GM23248 (cell line): ENCODE data around the gene GTPBP10. TPM values are rescaled to one million over a fixed set of nuclear protein-coding genes. Genes with fewer than 3 reads are reported as not detected.
"Not testable (repeated sequence)": the region's sequence is repeated elsewhere in the genome, so short reads cannot be mapped to it uniquely, and the experiment has no call there.

Experiments used
- DNase-seq: peaks from one replicate; pipeline ENCODE4 v3.0.0-alpha.2; 2015
- H2AFZ ChIP-seq: fragments of 200-600 bp; sonication (generic); 2 replicates; pipeline ENCODE4 v1.6.1; 2016; ENCODE audit warnings: antibody characterized with exemption
- H3F3A ChIP-seq: fragments of 200-600 bp; sonication (generic); 2 replicates; pipeline ENCODE4 v1.6.1; 2016; ENCODE audit warnings: mild to moderate bottlenecking, antibody characterized with exemption, mixed run types; ENCODE audit not compliant: insufficient read depth
- H3K27ac ChIP-seq: fragments of 200-600 bp; sonication (generic); 2 replicates; pipeline ENCODE4 v1.5.1; 2016; ENCODE audit warnings: mild to moderate bottlenecking
- H3K27me3 ChIP-seq: fragments of 200-600 bp; sonication (generic); replicated peaks from 2 replicates; pipeline ENCODE4 v1.6.1; 2016; ENCODE audit warnings: mild to moderate bottlenecking; ENCODE audit not compliant: insufficient read depth
- H3K36me3 ChIP-seq: fragments of 200-600 bp; sonication (generic); 2 replicates; pipeline ENCODE4 v1.6.1; 2016; ENCODE audit warnings: low read depth, mild to moderate bottlenecking
- H3K4me1 ChIP-seq: fragments of 200-600 bp; sonication (generic); 2 replicates; pipeline ENCODE4 v1.6.1; 2016; ENCODE audit warnings: mild to moderate bottlenecking; ENCODE audit not compliant: insufficient read depth
- H3K4me2 ChIP-seq: fragments of 200-600 bp; sonication (generic); one replicate; pipeline ENCODE4 v1.6.1; 2016; ENCODE audit warnings: mild to moderate bottlenecking; ENCODE audit not compliant: unreplicated experiment
- H3K4me3 ChIP-seq: fragments of 200-600 bp; sonication (generic); 2 replicates; pipeline ENCODE4 v1.5.1; 2016; ENCODE audit warnings: mild to moderate bottlenecking
- H3K79me2 ChIP-seq: fragments of 200-600 bp; sonication (generic); 2 replicates; pipeline ENCODE4 v1.6.1; 2016; ENCODE audit warnings: mild to moderate bottlenecking; ENCODE audit not compliant: insufficient read depth
- H3K9ac ChIP-seq: fragments of 200-600 bp; sonication (generic); 2 replicates; pipeline ENCODE4 v1.6.1; 2016; ENCODE audit warnings: mild to moderate bottlenecking
- H3K9me2 ChIP-seq: fragments of 200-600 bp; sonication (generic); 2 replicates; pipeline ENCODE4 v1.6.1; 2016; ENCODE audit warnings: mixed run types, mild to moderate bottlenecking, moderate library complexity; ENCODE audit not compliant: insufficient read depth
- H3K9me3 ChIP-seq: fragments of 200-600 bp; sonication (generic); one replicate; pipeline ENCODE4 v1.6.1; 2017; ENCODE audit warnings: low read depth
- H4K20me1 ChIP-seq: fragments of 200-600 bp; sonication (generic); 2 replicates; pipeline ENCODE4 v1.6.0; 2016; ENCODE audit not compliant: insufficient read depth
- EZH2 ChIP-seq: fragments of 200-600 bp; sonication (generic); IDR thresholded peaks from 2 replicates; pipeline ENCODE4 v1.6.1; 2018; ENCODE audit warnings: antibody characterized with exemption, mild to moderate bottlenecking; ENCODE audit not compliant: insufficient read depth, poor library complexity, severe bottlenecking
- EZH2phosphoT487 ChIP-seq: fragments of 200-600 bp; sonication (generic); IDR thresholded peaks from 2 replicates; pipeline ENCODE4 v1.6.1; 2018; ENCODE audit warnings: antibody characterized with exemption, moderate library complexity, mild to moderate bottlenecking, low read depth; ENCODE audit not compliant: insufficient read depth
- WGBS, 2 experiments: methylation state at CpG; one replicate each; pipeline ENCODE4 v1.1.6; 2015 to 2017; ENCODE audit warnings: low lambda C conversion rate in 2 of 2, low coverage in 1 of 2; ENCODE audit errors: missing lambda C conversion rate in 2 of 2; 5-methylcytosine and 5-hydroxymethylcytosine counted together
- in situ Hi-C: fragments of 300-500 bp; cut with MboI; formaldehyde crosslinking; loops from 2 replicates; pipeline ENCODE4 v1.15.0; 2020
- polyA plus RNA-seq: library from polyadenylated mRNA; unstranded; fragments of >200 nt; fragmentation: Nextera tagmentation; extraction: Ambion mirVana; gene quantifications from 2 replicates; pipeline ENCODE4 v1.2.1, GENCODE V29; 2016
- total RNA-seq: library from RNA; depleted of rRNA; stranded (reverse); fragments of >200 nt; shearing (Covaris generic); gene quantifications from 2 replicates; pipeline ENCODE4 v1.2.3, GENCODE V29; 2014

The GTPBP10 gene
- total and polyA plus RNA-seq, 2 experiments from 2014 or later, result 15.0 to 24.6 TPM

DNA sequence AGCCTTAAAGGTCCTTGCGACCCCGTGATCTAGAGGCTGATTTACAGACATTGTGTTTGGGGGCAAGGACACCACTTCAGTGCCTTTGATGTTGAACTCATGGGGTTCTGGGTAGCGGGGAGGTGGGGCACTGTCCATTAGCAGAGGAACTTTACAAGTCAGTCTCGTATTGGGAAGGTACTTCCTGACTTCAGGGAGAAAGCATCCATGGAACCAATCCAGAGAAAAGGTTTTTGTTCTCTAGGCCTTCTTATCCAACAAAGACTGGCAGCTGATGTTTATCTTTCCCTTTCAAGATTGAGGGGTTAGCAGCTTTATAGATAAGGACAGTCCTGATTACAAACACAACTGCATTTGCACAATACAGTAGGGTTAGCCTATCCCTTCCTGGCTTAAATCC lies 2.8 kb downstream of the GTPBP10 start:
- 90 to 91% methylated on average over 4 of the region's 4 CpGs for WGBS, 2 experiments
- Histone ChIP-seq H3K4me3 (no peak overlapping the region), H4K20me1 (no peaks in the 10 kb centered on the region), H3K27me3 (no peaks in the 10 kb centered on the region), H3K9me3 (no peaks in the 10 kb centered on the region), H3K36me3 (peaks cover 2% of the 10 kb centered on the region; the same call in 1 of the 2 replicates), H3K4me2 (no peak overlapping the region), H3K9ac (no peak overlapping the region), H3K9me2 (no peaks in the 10 kb centered on the region), H2AFZ (no peak overlapping the region), H3K4me1 (peaks cover 12% of the 10 kb centered on the region; the same call in 1 of the 2 replicates), H3F3A (peaks cover 18% of the 10 kb centered on the region; the same call in 1 of the 2 replicates), H3K27ac (no peak overlapping the region), H3K79me2 (peaks cover 77% of the 10 kb centered on the region)
- DNase-seq, result no peak
- in situ Hi-C loops, result no loop called here
- TF ChIP-seq EZH2phosphoT487 (no peak), EZH2 (no peak)

DNA sequence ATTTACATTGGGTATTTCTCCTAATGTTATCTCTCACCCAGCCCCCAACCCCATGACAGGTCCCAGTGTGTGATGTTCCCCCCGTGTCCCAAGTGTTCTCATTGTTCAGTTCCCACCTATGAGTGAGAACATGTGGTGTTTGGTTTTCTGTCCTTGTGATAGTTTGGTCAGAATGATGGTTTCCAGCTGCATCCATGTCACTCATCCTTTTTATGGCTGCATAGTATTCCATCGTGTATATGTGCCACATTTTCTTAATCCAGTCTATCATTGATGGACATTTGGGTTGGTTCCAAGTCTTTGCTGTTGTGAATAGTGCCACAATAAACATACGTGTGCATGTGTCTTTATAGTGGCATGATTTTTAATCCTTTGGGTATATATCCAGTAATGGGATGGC lies 3.5 kb downstream of the GTPBP10 start:
- DNase-seq, H3K4me2 ChIP-seq, H3K9ac ChIP-seq, H3K4me3 ChIP-seq, H3K9me3 ChIP-seq, H3K27me3 ChIP-seq, H3K27ac ChIP-seq, H2AFZ ChIP-seq, H3K36me3 ChIP-seq, H4K20me1 ChIP-seq, in situ Hi-C loops, H3K9me2 ChIP-seq: not testable (repeated sequence)
- whole genome bisulfite sequencing, 2 experiments, result 83 to 88% methylated on average over 3 of the region's 3 CpGs
- peaks cover 12% of the 10 kb centered on the region; the same call in 1 of the 2 replicates for H3K4me1 ChIP-seq
- H3F3A ChIP-seq, result peaks cover 13% of the 10 kb centered on the region; the same call in 1 of the 2 replicates
- H3K79me2 ChIP-seq, result peaks cover 82% of the 10 kb centered on the region

GRCh38 chr7:90351987-90352386 lies 5.5 kb downstream of the GTPBP10 start:
- TF ChIP-seq EZH2, result no peak
- no peak for TF ChIP-seq EZH2phosphoT487
- H3K4me1 ChIP-seq, result peaks cover 7% of the 10 kb centered on the region; the same call in 1 of the 2 replicates
- H3K4me2 ChIP-seq, result no peak overlapping the region
- H3K4me3 ChIP-seq, result no peak overlapping the region
- H3K9me3 ChIP-seq, result no peaks in the 10 kb centered on the region
- H3K27ac ChIP-seq, result no peak overlapping the region
- in situ Hi-C loops, result no loop called here
- no peaks in the 10 kb centered on the region for H4K20me1 ChIP-seq
- DNase-seq, result no peak
- no peaks in the 10 kb centered on the region for H3K9me2 ChIP-seq
- H3K9ac ChIP-seq, result no peak overlapping the region
- peaks cover 25% of the 10 kb centered on the region for H3K36me3 ChIP-seq
- H3K27me3 ChIP-seq, result no peaks in the 10 kb centered on the region
- H3K79me2 ChIP-seq, result peaks cover 77% of the 10 kb centered on the region
- H3F3A ChIP-seq, result no peaks in the 10 kb centered on the region
- H2AFZ ChIP-seq, result no peak overlapping the region

- Histone ChIP-seq H3K27me3 (no peaks in the 10 kb centered on the region), H3K4me1 (peaks cover 34% of the 10 kb centered on the region), H2AFZ (peak overlapping the region; percentile 73; the same call in 1 of the 2 replicates), H3K9ac (peak overlapping the region; percentile 44), H3K36me3 (peaks cover 43% of the 10 kb centered on the region), H3K9me3 (no peaks in the 10 kb centered on the region), H3K9me2 (no peaks in the 10 kb centered on the region), H4K20me1 (no peaks in the 10 kb centered on the region), H3K4me2 (peak overlapping the region; percentile 68), H3K27ac (peak overlapping the region; percentile 85), H3K79me2 (no peaks in the 10 kb centered on the region), H3F3A (peaks cover 44% of the 10 kb centered on the region), H3K4me3 (peak overlapping the region; percentile 41)
- DNase-seq, result peak; percentile 73
- in situ Hi-C loops, result no loop called here
- 0 to 4% methylated on average over 1 of the region's 1 CpG for WGBS, 2 experiments
- TF ChIP-seq EZH2phosphoT487, result no peak
- TF ChIP-seq EZH2, result no peak
Measured at GRCh38 chr7:90383422-90383821, 36.9 kb downstream of the GTPBP10 start.

GRCh38 chr7:90383861-90384260 lies 37.3 kb downstream of the GTPBP10 start:
- H3K79me2 ChIP-seq, result no peaks in the 10 kb centered on the region

More at GRCh38 chr7:90383861-90384260, 37.3 kb downstream of the GTPBP10 start:
- Histone ChIP-seq H3K4me3 (peak overlapping the region; percentile 41), H3K4me2 (peak overlapping the region; percentile 68), H3K27ac (peak overlapping the region; percentile 85), H2AFZ (peak overlapping the region; percentile 73), H3K4me1 (peaks cover 34% of the 10 kb centered on the region), H3K9me2 (no peaks in the 10 kb centered on the region), H3K9me3 (no peaks in the 10 kb centered on the region), H3K9ac (peak overlapping the region; percentile 44), H4K20me1 (no peaks in the 10 kb centered on the region), H3F3A (peaks cover 44% of the 10 kb centered on the region), H3K27me3 (no peaks in the 10 kb centered on the region), H3K36me3 (peaks cover 43% of the 10 kb centered on the region)
- TF ChIP-seq EZH2 (no peak), EZH2phosphoT487 (no peak)
- peak; percentile 68 for DNase-seq
- WGBS, 2 experiments, result 8 to 9% methylated on average over 3 of the region's 3 CpGs
- in situ Hi-C loops, result no loop called here
